Measurements from ENCODE around the gene AUNIP.

The AUNIP gene

DNA sequence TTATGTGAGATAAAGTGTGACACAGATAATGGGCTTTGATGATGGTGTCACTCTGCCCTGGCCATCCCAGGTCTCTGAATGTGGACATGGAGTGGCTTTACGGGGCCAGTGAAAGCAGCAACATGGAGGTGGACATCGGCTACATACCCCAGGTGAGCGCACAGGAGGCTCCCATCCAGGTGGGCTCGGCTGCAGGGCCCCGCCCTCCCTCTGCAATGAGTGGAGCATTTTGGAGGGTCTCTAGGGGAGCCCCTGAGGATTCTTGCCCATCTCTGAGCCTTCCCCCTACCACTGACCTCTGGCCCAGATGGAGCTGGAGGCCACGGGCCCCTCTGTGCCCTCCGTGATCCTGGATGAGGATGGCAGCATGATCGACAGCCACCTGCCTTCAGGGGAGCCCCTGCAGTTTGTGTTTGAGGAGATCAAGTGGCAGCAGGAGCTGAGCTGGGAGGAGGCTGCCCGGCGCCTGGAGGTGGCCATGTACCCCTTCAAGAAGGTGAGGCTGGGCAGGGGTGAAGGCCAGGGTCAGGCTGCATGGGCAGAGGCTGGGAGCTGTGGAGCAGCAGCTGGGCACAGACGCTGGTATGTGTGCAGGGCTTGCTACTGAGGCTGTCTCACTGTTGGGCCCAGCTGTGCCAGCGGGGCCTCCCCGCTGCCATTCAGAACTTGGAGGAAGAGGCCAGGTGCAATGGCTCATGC is 47.7 kb downstream of the AUNIP start:
- no peak for DNase-seq (ENCODE audit: low read depth in 1 of 2, low spot score in 1 of 2)

- DNase-seq (ENCODE audit: low read depth in 1 of 2, low spot score in 1 of 2), result peak; percentile 61 to 80
Observed at GRCh38 chr1:25810341-25811299, 48.6 kb downstream of the AUNIP start.

- DNase-seq (ENCODE audit: low read depth in 1 of 2, low spot score in 1 of 2), result no peak
Observed at GRCh38 chr1:25809929-25810328, 49.3 kb downstream of the AUNIP start.

DNA sequence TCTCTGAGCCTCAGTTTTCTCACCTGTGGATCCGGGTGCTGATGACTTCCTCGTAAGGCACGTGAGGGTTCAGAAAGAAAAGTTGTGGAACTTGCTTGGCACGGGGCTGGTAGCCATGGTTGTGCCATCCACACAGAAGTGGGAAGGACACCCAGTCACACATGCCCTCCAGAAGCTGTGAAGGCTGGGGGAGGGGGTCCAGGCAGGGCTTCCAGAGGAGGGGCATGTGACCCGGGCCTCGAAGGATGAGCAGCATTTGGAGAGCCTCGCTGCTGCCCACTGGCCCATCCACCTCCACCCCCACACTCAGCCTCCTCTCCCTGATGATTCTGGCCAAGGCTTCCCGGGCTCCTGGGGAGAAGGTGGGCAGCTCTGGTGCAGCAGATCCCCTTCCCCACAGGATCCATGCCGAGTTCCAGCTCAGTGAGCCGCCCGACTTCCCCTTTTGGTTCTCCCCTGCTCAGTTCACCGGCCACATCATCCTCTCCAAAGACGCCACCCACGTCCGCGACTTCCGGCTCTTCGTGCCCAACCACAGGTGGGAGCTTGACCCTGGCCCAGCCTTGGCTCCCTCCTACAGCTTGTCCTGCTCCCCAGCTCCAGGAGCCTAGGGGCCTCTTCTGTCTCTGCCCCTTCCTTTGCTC is 49.9 kb downstream of the AUNIP start:
- no peak for DNase-seq (ENCODE audit: low read depth in 1 of 2, low spot score in 1 of 2)

GRCh38 chr1:25808481-25809244 is 50.6 kb downstream of the AUNIP start:
- DNase-seq (ENCODE audit: low read depth in 1 of 2, low spot score in 1 of 2), result no peak

DNA sequence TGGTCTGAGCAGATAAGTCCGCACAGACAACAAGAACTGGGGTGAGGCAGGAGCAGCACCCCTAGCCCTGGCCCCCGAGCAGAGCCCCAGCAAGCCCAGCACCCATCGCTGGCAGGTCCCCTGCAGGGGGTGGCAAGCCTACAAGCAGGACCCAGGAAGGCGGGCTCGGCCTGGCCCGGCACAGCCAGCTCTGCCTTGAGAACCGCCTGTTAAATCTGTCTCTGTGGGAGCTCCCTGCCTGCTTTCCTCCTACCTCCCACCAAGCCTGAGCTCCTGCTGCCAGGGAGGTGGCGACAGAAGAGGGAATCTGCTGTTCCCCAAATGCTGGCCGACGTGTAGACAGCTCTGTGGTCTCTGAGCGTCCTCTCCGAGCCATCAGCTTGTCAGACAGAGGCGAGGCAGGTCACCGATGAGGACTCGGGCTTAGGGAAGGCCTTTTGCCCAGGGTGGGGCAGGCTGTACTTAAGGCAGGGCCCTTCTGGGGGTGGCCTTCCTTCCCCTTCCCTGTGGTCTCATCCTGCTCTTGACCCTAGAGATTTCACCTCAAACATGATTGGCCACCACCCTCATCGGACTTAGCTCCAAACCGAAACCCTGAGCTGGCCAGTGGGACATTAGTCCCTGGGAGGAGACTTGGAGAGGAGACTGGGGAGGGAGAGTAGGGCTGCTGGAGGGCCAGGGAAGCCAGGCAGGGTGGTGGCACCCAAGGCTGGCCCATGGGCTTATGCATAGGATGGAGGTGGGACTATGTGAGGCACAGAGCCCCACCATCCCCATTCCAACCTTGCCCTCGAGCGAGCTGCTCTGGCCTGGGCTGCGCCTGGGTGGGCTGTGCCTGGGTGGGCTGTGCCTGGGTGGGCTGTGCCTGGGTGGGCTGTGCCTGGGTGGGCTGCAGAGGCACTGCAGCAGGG is 51.5 kb downstream of the AUNIP start:
- DNase-seq (ENCODE audit: low read depth in 1 of 2, low spot score in 1 of 2), result no peak

GRCh38 chr1:25806418-25806817 is 52.8 kb downstream of the AUNIP start:
- no peak for DNase-seq (ENCODE audit: low read depth in 1 of 2, low spot score in 1 of 2)

DNA sequence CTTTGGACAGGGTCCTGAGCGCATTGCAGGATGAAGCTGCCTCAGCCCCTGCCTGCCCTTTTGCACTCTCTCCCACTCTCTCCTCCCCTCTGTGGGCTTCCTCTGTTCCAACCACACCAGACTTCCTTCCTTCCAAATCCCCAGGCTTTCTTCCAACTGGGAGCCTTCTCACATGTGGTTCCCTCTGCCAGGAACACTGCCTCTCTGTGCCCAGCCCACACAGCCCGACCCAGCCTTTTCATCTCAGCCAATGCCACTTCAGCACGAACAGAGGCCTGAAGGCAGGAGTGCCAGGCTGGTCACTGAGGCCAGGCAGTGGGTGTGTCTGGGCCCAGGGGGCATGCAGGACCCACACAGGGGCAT is 53.4 kb downstream of the AUNIP start:
- no peak for DNase-seq (ENCODE audit: low read depth in 1 of 2, low spot score in 1 of 2)

GRCh38 chr1:25804964-25805862 is 54.0 kb downstream of the AUNIP start:
- no peak for DNase-seq (ENCODE audit: low read depth in 1 of 2, low spot score in 1 of 2)

DNA sequence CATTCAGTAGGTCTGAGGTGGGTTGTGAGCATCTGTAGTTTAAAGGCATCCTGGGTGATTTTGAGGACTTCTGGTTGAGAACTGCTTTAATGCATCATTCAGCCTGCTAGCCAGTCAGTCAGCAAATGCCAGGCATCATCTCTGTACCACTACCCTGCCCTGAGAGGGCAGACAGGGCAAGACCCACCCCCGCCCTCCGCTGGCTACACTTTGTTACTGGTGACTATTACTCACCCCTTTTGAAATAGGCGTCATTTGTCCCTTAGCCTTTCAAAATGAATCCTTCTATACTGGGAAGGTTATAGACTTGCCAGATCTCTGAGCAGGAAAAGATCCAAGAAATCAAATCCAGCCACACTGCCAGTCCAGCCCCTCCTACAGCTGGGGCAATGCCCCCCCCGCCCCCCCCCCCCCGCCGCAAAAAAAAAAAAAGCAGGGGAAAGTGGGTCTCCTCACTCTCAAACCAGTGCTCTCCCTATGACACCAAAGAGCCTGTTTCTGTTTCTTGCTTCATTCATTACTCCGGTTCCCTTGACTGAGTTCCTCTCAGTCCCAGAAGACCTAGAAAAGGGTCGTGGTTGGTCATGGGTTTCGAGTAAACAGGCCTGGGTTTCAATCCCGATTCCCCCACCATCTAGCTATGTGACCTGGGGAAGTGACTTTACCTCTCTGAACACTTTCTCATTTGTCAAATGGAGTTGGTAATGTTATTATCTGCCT is 54.9 kb downstream of the AUNIP start:
- no peak for DNase-seq (ENCODE audit: low read depth in 1 of 2, low spot score in 1 of 2)

GRCh38 chr1:25803368-25803767 is 55.9 kb downstream of the AUNIP start:
- no peak for DNase-seq (ENCODE audit: low read depth in 1 of 2, low spot score in 1 of 2)

DNA sequence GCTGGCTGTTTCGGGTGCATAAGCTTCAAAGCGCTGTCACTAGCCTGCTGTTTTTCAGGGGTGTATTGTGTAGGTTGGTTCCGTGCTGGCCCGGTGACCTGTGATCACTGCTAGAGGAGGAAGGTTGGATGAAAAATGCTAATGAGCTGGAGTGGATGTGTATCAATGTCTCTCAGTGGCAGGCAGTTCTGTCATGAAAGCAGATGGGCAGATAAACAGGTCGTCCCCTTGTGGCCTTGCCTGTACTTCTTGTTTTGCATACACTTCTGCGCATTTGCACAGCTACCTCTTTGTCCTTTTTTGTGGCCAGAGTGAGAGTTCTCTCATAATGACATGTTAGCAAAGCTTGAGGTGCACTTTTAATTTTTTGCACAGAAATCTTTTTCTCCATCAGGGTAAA is 56.3 kb downstream of the AUNIP start:
- no peak for DNase-seq (ENCODE audit: low read depth in 1 of 2, low spot score in 1 of 2)

GRCh38 chr1:25800703-25801377 is 58.4 kb downstream of the AUNIP start:
- DNase-seq (ENCODE audit: low read depth in 1 of 2, low spot score in 1 of 2), result no peak

GRCh38 chr1:25799935-25800702 is 59.1 kb downstream of the AUNIP start, which contains the start of gene SELENON:
Gene SELENON, plus strand, starts transcription at chr1:25800193. Its CDS starts 38 bp downstream, at chr1:25800231.
- peak in 1 of 2 donors; percentile 26 for DNase-seq (ENCODE audit: low read depth in 1 of 2, low spot score in 1 of 2)

DNA sequence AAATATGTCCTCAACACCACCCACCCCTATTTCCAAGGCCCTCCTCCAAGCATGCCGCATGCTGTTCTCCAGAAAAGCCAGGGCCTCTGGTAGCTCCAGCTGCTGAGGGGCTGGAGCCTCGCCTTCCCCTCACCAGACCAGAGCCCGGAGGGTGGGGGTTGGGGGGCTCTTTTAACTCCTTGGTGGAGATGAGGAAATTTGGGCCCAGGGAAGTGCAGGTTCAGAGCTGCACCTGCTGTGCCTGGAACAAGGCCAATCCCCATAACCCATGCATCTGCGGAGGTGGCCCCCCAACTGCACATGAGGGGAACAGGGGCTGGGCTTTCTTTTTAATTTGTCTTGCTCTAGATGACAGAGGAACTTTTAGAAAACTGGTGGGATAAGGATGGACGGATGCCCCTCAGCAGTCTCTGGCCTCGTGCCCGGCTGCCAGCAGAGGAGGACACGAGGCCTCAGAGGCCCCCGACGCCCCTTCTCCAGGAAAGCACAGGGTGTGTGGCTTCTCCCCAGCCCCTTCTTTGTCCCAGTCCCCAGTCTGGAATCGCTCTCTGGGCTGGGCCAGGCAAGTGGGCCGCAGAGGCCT is 59.8 kb downstream of the AUNIP start:
- no peak for DNase-seq (ENCODE audit: low read depth in 1 of 2, low spot score in 1 of 2)

DNA sequence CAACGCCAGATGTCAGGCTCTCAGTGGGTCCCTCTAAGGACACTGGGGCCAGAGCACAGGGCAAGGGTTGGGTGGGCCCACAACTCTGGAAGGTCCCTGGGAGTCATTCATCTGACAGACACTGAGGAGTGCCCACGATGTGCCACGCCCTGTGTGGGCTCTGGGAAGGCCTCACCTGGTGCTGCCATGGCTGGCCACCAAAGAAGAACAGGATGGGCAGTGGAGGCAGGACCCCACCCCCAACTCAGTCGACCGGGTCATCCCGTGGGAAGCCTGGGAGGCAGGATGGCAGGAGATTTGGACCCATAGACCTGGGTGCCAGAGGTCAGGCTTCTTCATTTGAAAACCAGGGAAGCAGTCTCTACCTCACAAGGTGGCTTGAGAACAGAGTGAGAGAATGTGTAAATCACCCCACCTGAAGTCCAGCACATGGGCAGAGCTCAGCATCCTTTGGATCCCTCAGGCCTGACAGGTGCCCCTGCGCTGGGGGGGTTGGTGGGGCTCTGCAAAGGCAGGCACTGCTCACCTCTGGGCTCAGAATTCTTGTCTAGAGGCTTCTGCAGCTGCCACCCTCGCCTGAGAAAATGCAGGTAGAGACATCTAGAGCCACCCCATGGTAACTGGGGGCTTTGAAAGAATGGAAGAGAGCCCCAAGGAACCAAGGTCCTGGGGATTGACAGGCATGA is 60.4 kb downstream of the AUNIP start:
- no peak for DNase-seq (ENCODE audit: low read depth in 1 of 2, low spot score in 1 of 2)

All from stimulated activated CD4-positive, alpha-beta T cell treated with anti-CD3 and anti-CD28 coated beads, Interleukin-15, amount 100 ng/mL, for 1 hour (primary cell).